Measurements from ENCODE around the gene LRRC73.

The LRRC73 gene

GRCh38 chr6:43495409-43495941 lies 14.7 kb downstream of the LRRC73 start:
- Histone ChIP-seq H3K9ac (ENCODE audit: low read depth, low read length) (no peak overlapping the region), H3K4me2 (ENCODE audit: insufficient read depth, low read length) (no peak overlapping the region)
- DNase-seq = peak; percentile 33

GRCh38 chr6:43494766-43495165 lies 15.4 kb downstream of the LRRC73 start:
- no peak overlapping the region for H2AFZ ChIP-seq (ENCODE audit: low read depth, low read length)
- no peak overlapping the region for H3K4me3 ChIP-seq (ENCODE audit: low read depth in 1 of 2, low read length in 2 of 2)
- no peaks in the 10 kb centered on the region for H3K9me3 ChIP-seq (ENCODE audit: insufficient read depth, low read length, severe bottlenecking)
- H3K4me2 ChIP-seq (ENCODE audit: insufficient read depth, low read length) = no peak overlapping the region
- ATAC-seq (ENCODE audit: insufficient read depth, low read depth) (no peak), DNase-seq (no peak)
- no peak overlapping the region for H3K27ac ChIP-seq (ENCODE audit: low read length)
- H3K27me3 ChIP-seq (ENCODE audit: insufficient read depth, low read length, poor library complexity) = no peaks in the 10 kb centered on the region
- H4K20me1 ChIP-seq (ENCODE audit: insufficient read depth, low read length) = peaks cover 29% of the 10 kb centered on the region
- no peak overlapping the region for H3K9ac ChIP-seq (ENCODE audit: low read depth, low read length)
- H3K4me1 ChIP-seq (ENCODE audit: insufficient read depth, low read length) = no peaks in the 10 kb centered on the region
- peaks cover 13% of the 10 kb centered on the region for H3K79me2 ChIP-seq (ENCODE audit: insufficient read depth, low read length)
- H3K36me3 ChIP-seq (ENCODE audit: insufficient read depth, low read length) = peaks cover 31% of the 10 kb centered on the region
- TF ChIP-seq EZH2 (IDR thresholded peaks at IDR 0.05; ENCODE audit: borderline replicate concordance, low read depth, low read length, severe bottlenecking) = no peak
- TF ChIP-seq, protein P1, sequence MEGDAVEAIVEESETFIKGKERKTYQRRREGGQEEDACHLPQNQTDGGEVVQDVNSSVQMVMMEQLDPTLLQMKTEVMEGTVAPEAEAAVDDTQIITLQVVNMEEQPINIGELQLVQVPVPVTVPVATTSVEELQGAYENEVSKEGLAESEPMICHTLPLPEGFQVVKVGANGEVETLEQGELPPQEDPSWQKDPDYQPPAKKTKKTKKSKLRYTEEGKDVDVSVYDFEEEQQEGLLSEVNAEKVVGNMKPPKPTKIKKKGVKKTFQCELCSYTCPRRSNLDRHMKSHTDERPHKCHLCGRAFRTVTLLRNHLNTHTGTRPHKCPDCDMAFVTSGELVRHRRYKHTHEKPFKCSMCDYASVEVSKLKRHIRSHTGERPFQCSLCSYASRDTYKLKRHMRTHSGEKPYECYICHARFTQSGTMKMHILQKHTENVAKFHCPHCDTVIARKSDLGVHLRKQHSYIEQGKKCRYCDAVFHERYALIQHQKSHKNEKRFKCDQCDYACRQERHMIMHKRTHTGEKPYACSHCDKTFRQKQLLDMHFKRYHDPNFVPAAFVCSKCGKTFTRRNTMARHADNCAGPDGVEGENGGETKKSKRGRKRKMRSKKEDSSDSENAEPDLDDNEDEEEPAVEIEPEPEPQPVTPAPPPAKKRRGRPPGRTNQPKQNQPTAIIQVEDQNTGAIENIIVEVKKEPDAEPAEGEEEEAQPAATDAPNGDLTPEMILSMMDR (IDR thresholded peaks at IDR 0.05; ENCODE audit: borderline replicate concordance, extremely low read depth, low read length, poor library complexity, severe bottlenecking) = no peak

More at GRCh38 chr6:43495409-43495941, 14.7 kb downstream of the LRRC73 start:
- Histone ChIP-seq H3K36me3 (ENCODE audit: insufficient read depth, low read length) (peaks cover 32% of the 10 kb centered on the region), H3K79me2 (ENCODE audit: insufficient read depth, low read length) (peaks cover 13% of the 10 kb centered on the region; the same call in 1 of the 2 replicates), H3K9me3 (ENCODE audit: insufficient read depth, low read length, severe bottlenecking) (no peaks in the 10 kb centered on the region), H3K4me1 (ENCODE audit: insufficient read depth, low read length) (no peaks in the 10 kb centered on the region), H3K27ac (ENCODE audit: low read length) (0 out of 2 replicates have a peak overlapping the region, but pooled peaks have one; percentile 21), H4K20me1 (ENCODE audit: insufficient read depth, low read length) (peaks cover 29% of the 10 kb centered on the region), H2AFZ (ENCODE audit: low read depth, low read length) (no peak overlapping the region), H3K4me3 (ENCODE audit: low read depth in 1 of 2, low read length in 2 of 2) (no peak overlapping the region), H3K27me3 (ENCODE audit: insufficient read depth, low read length, poor library complexity) (no peaks in the 10 kb centered on the region)
- TF ChIP-seq EZH2 (IDR thresholded peaks at IDR 0.05; ENCODE audit: borderline replicate concordance, low read depth, low read length, severe bottlenecking) = no peak
- TF ChIP-seq, protein P1 (IDR thresholded peaks at IDR 0.05; ENCODE audit: borderline replicate concordance, extremely low read depth, low read length, poor library complexity, severe bottlenecking) = peak; percentile 53
- peak; percentile 73 for ATAC-seq (ENCODE audit: insufficient read depth, low read depth)

- ATAC-seq (ENCODE audit: insufficient read depth, low read depth) (no peak), DNase-seq (no peak)
- Histone ChIP-seq H3K36me3 (ENCODE audit: insufficient read depth, low read length) (peaks cover 31% of the 10 kb centered on the region), H3K4me3 (ENCODE audit: low read depth in 1 of 2, low read length in 2 of 2) (no peak overlapping the region), H2AFZ (ENCODE audit: low read depth, low read length) (no peak overlapping the region), H3K4me2 (ENCODE audit: insufficient read depth, low read length) (no peak overlapping the region), H3K79me2 (ENCODE audit: insufficient read depth, low read length) (peaks cover 13% of the 10 kb centered on the region), H3K9ac (ENCODE audit: low read depth, low read length) (no peak overlapping the region), H3K9me3 (ENCODE audit: insufficient read depth, low read length, severe bottlenecking) (no peaks in the 10 kb centered on the region), H3K27me3 (ENCODE audit: insufficient read depth, low read length, poor library complexity) (no peaks in the 10 kb centered on the region), H3K27ac (ENCODE audit: low read length) (no peak overlapping the region), H4K20me1 (ENCODE audit: insufficient read depth, low read length) (peaks cover 29% of the 10 kb centered on the region), H3K4me1 (ENCODE audit: insufficient read depth, low read length) (no peaks in the 10 kb centered on the region)
- no peak for TF ChIP-seq EZH2 (IDR thresholded peaks at IDR 0.05; ENCODE audit: borderline replicate concordance, low read depth, low read length, severe bottlenecking)
- TF ChIP-seq, protein P1 (IDR thresholded peaks at IDR 0.05; ENCODE audit: borderline replicate concordance, extremely low read depth, low read length, poor library complexity, severe bottlenecking) = no peak
These were observed 15.8 kb downstream of the LRRC73 start for GRCh38 chr6:43494321-43494720.
